Measurements from ENCODE around the gene LEFTY1.

Gene LEFTY1

GRCh38 chr1:225846331-225847310 lies 42.3 kb downstream of the LEFTY1 start:
- TF ChIP-seq CTCF (IDR thresholded peaks at IDR 0.05) (no peak), ZFX (IDR thresholded peaks at IDR 0.05; ENCODE audit: borderline replicate concordance) (no peak)
- no peak overlapping the region for H3K27ac ChIP-seq

GRCh38 chr1:225845571-225846259 lies 43.2 kb downstream of the LEFTY1 start:
- H3K27ac ChIP-seq = no peak overlapping the region
- TF ChIP-seq ZFX (IDR thresholded peaks at IDR 0.05; ENCODE audit: borderline replicate concordance) = no peak
- TF ChIP-seq CTCF (IDR thresholded peaks at IDR 0.05) = peak; percentile 95

GRCh38 chr1:225845097-225845496 lies 43.8 kb downstream of the LEFTY1 start:
- TF ChIP-seq CTCF (IDR thresholded peaks at IDR 0.05) (no peak), ZFX (IDR thresholded peaks at IDR 0.05; ENCODE audit: borderline replicate concordance) (no peak)
- H3K27ac ChIP-seq = no peak overlapping the region

GRCh38 chr1:225844236-225845061 lies 44.5 kb downstream of the LEFTY1 start:
- no peak overlapping the region for H3K27ac ChIP-seq
- TF ChIP-seq CTCF (IDR thresholded peaks at IDR 0.05) (no peak), ZFX (IDR thresholded peaks at IDR 0.05; ENCODE audit: borderline replicate concordance) (no peak)

GRCh38 chr1:225843426-225843795 lies 45.5 kb downstream of the LEFTY1 start:
- no peak for TF ChIP-seq CTCF (IDR thresholded peaks at IDR 0.05)
- no peak for TF ChIP-seq ZFX (IDR thresholded peaks at IDR 0.05; ENCODE audit: borderline replicate concordance)
- no peak overlapping the region for H3K27ac ChIP-seq

GRCh38 chr1:225842788-225843425 lies 46.0 kb downstream of the LEFTY1 start:
- no peak overlapping the region for H3K27ac ChIP-seq
- TF ChIP-seq CTCF (IDR thresholded peaks at IDR 0.05) = no peak
- TF ChIP-seq ZFX (IDR thresholded peaks at IDR 0.05; ENCODE audit: borderline replicate concordance) = no peak
